Adrenal gland (tissue), 5 donors: ENCODE results near the gene ITFG1.

Experiments
- POLR2A ChIP-seq, 2 donors: fragments of 450-650 bp; IDR thresholded peaks; one replicate each; pipeline ENCODE4 v1.6.1; 2017; ENCODE audit warnings: antibody characterized with exemption in 2 of 2, mild to moderate bottlenecking in 2 of 2, moderate library complexity in 1 of 2
- TF ChIP-seq, protein P1 (sequence below), 6 experiments: fragments of 450-650 bp in 4 of 6; fragments of 200-600 bp in 2 of 6; sonication (generic) in 1 of 6; IDR thresholded peaks; 1 replicate in 5 of 6; 2 replicates in 1 of 6; pipeline versions ENCODE4 v1.5.1 to v1.8.0; 2016 to 2021; ENCODE audit warnings: antibody characterized with exemption in 6 of 6, mild to moderate bottlenecking in 2 of 6, moderate library complexity in 1 of 6
- donor health status: DM: no; HTN: no; CAD: no.

DNA sequence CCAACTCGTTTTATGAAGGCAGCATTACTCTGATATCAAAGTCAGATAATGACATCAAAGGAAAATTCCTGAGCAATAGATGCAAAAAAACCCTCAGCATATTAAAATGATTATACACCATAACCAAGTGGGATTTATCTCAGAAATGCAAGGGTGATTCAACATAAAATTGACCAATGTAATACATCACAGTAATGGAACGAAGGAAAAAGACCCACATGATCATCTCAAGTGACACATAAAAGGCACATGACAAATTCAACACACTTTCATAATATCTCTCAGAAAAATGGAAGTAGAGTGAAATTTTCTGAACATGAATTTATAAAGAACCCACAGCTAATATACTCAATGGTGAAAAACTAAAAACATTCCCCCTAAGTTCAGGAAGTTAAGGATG lies 118.8 kb downstream of the ITFG1 start:
- TF ChIP-seq, protein P1, sequence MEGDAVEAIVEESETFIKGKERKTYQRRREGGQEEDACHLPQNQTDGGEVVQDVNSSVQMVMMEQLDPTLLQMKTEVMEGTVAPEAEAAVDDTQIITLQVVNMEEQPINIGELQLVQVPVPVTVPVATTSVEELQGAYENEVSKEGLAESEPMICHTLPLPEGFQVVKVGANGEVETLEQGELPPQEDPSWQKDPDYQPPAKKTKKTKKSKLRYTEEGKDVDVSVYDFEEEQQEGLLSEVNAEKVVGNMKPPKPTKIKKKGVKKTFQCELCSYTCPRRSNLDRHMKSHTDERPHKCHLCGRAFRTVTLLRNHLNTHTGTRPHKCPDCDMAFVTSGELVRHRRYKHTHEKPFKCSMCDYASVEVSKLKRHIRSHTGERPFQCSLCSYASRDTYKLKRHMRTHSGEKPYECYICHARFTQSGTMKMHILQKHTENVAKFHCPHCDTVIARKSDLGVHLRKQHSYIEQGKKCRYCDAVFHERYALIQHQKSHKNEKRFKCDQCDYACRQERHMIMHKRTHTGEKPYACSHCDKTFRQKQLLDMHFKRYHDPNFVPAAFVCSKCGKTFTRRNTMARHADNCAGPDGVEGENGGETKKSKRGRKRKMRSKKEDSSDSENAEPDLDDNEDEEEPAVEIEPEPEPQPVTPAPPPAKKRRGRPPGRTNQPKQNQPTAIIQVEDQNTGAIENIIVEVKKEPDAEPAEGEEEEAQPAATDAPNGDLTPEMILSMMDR (IDR thresholded peaks at IDR 0.05), result no peak
- no peak for TF ChIP-seq POLR2A (IDR thresholded peaks at IDR 0.05)
